Keratinocyte (primary cell): ENCODE results near the gene EGR2. TPM values are rescaled to one million over a fixed set of nuclear protein-coding genes. Genes with fewer than 3 reads are reported as not detected.

Experiments used
- DNase-seq: peaks from one replicate; pipeline ENCODE4 v3.0.0-alpha.2; 2011; ENCODE audit warnings: low read depth, missing footprints, low spot score
- FAIRE-seq: peaks from 2 replicates; lab custom pipeline; 2011; peaks lifted over from hg19 to GRCh38; lab: Jason Lieb, UNC
- H2AFZ ChIP-seq: 2 replicates; pipeline ENCODE4 v1.6.0; 2012; ENCODE audit warnings: low read length, control low read depth, inconsistent platforms; ENCODE audit not compliant: control insufficient read depth
- H3K27ac ChIP-seq: 2 replicates; pipeline ENCODE4 v1.5.1; 2011; ENCODE audit warnings: low read length; ENCODE audit not compliant: control insufficient read depth, insufficient read depth
- H3K27me3 ChIP-seq: 3 replicates; pipeline ENCODE4 v1.6.0; 2011; ENCODE audit warnings: low read length; ENCODE audit not compliant: control insufficient read depth, insufficient read depth; ENCODE audit errors: extremely low read depth
- H3K36me3 ChIP-seq, 2 experiments: 2 replicates in 1 of 2; 3 replicates in 1 of 2; pipeline ENCODE4 v1.5.1; 2011; ENCODE audit warnings: low read length in 2 of 2, mild to moderate bottlenecking in 1 of 2; ENCODE audit not compliant: control insufficient read depth in 2 of 2, insufficient read depth in 2 of 2; ENCODE audit errors: extremely low read depth in 1 of 2
- H3K4me1 ChIP-seq: 3 replicates; pipeline ENCODE4 v1.5.1; 2011; ENCODE audit warnings: low read length; ENCODE audit not compliant: control insufficient read depth, insufficient read depth; ENCODE audit errors: extremely low read depth
- H3K4me2 ChIP-seq: 3 replicates; pipeline ENCODE4 v1.6.0; 2011; ENCODE audit warnings: low read depth, low read length; ENCODE audit not compliant: control insufficient read depth, insufficient read depth; ENCODE audit errors: extremely low read depth
- H3K4me3 ChIP-seq, 3 experiments: fragments of 200-600 bp in 1 of 3; sonication (generic) in 1 of 3; 2 replicates in 2 of 3; 3 replicates in 1 of 3; pipeline ENCODE4 v1.5.1; 2011 to 2016; ENCODE audit warnings: low read length in 3 of 3, mild to moderate bottlenecking in 3 of 3, control low read depth in 2 of 3, inconsistent platforms in 1 of 3, low read depth in 1 of 3, mixed read lengths in 1 of 3, mixed run types in 1 of 3, moderate library complexity in 1 of 3; ENCODE audit not compliant: control insufficient read depth in 2 of 3, insufficient read depth in 2 of 3; ENCODE audit errors: extremely low read depth in 1 of 3
- H3K79me2 ChIP-seq: 2 replicates; pipeline ENCODE4 v1.6.0; 2012; ENCODE audit warnings: low read length; ENCODE audit not compliant: control insufficient read depth, insufficient read depth
- H3K9ac ChIP-seq: 3 replicates; pipeline ENCODE4 v1.6.0; 2011; ENCODE audit warnings: low read length; ENCODE audit not compliant: control insufficient read depth, insufficient read depth; ENCODE audit errors: extremely low read depth
- H3K9me1 ChIP-seq: 3 replicates; pipeline ENCODE4 v1.6.0; 2011; ENCODE audit warnings: low read length; ENCODE audit not compliant: control insufficient read depth, insufficient read depth; ENCODE audit errors: extremely low read depth
- H3K9me3 ChIP-seq: 2 replicates; pipeline ENCODE4 v1.5.1; 2012; ENCODE audit warnings: low read depth, low read length; ENCODE audit not compliant: control insufficient read depth
- H4K20me1 ChIP-seq: 3 replicates; pipeline ENCODE4 v1.6.0; 2011; ENCODE audit warnings: low read length; ENCODE audit not compliant: control insufficient read depth, insufficient read depth; ENCODE audit errors: extremely low read depth
- CTCF ChIP-seq, 3 experiments: IDR thresholded peaks in 1 of 3; conservative IDR thresholded peaks in 1 of 3; optimal IDR thresholded peaks in 1 of 3; 2 replicates in 2 of 3; 3 replicates in 1 of 3; pipeline versions ENCODE3 to v1.5.1; 2011; ENCODE audit warnings: low read length in 3 of 3, mild to moderate bottlenecking in 3 of 3, moderate library complexity in 2 of 3, control low read depth in 1 of 3, inconsistent platforms in 1 of 3; ENCODE audit not compliant: insufficient read depth in 2 of 3; ENCODE audit errors: extremely low read depth in 1 of 3
- EZH2 ChIP-seq: IDR thresholded peaks from one replicate; pipeline ENCODE4 v1.6.1; 2012; ENCODE audit warnings: inconsistent platforms, mild to moderate bottlenecking, low read length, moderate library complexity
- dilution Hi-C: fragments of 300-500 bp; cut with MboI; formaldehyde crosslinking; loops from one replicate; pipeline ENCODE4 v1.7.0; 2020; ENCODE audit warnings: low sequenced_read_pairs; ENCODE audit not compliant: extremely low pct_ligation_motif_present
- polyA plus RNA-seq, 5 experiments: library from polyadenylated mRNA; depleted of rRNA in 3 of 5; stranded (reverse) in 3 of 5; stranded (forward) in 1 of 5; unstranded in 1 of 5; fragments of >200 nt; gene quantifications; 1 replicate in 1 of 5; 2 replicates in 3 of 5; 3 replicates in 1 of 5; pipeline versions ENCODE4 v1.2.1 to v1.2.3, GENCODE V29; 2011 to 2012; ENCODE audit warnings: missing spikeins in 2 of 5, low read depth in 1 of 5, low replicate concordance in 1 of 5

EGR2 gene
- polyA plus RNA-seq, 1 donor (not counting 4 experiments of a cell fraction or from before 2014, with no cell fraction given): 0.22 TPM

- FAIRE-seq (no peak), DNase-seq (no peak)
- Histone ChIP-seq H3K27ac (no peak overlapping the region), H3K36me3 (no peaks in the 10 kb centered on the region), H3K9me1 (no peaks in the 10 kb centered on the region), H2AFZ (no peak overlapping the region), H3K4me2 (no peak overlapping the region), H3K4me1 (peaks cover 3% of the 10 kb centered on the region), H4K20me1 (no peaks in the 10 kb centered on the region), H3K4me3 (no peak overlapping the region), H3K9ac (no peak overlapping the region), H3K79me2 (no peaks in the 10 kb centered on the region), H3K9me3 (no peaks in the 10 kb centered on the region), H3K27me3 (peaks cover 5% of the 10 kb centered on the region)
- TF ChIP-seq EZH2 (no peak), CTCF (optimal IDR thresholded peaks at IDR 0.05 in 1 of 3, IDR thresholded peaks at IDR 0.05 in 1 of 3, conservative IDR thresholded peaks at IDR 0.05 in 1 of 3; ENCODE audit: extremely low read depth in 1 of 3, insufficient read depth in 2 of 3, low read length in 3 of 3) (no peak)
- dilution Hi-C loops: no loop called here
Measured at GRCh38 chr10:62779487-62780248, 36.5 kb downstream of the EGR2 start.

- no peak overlapping the region for H3K27ac ChIP-seq
- H3K4me1 ChIP-seq: peaks cover 3% of the 10 kb centered on the region
- no peak overlapping the region for H3K9ac ChIP-seq
- H2AFZ ChIP-seq: no peak overlapping the region
- H3K79me2 ChIP-seq: no peaks in the 10 kb centered on the region
- FAIRE-seq: no peak
- TF ChIP-seq CTCF (optimal IDR thresholded peaks at IDR 0.05 in 1 of 3, IDR thresholded peaks at IDR 0.05 in 1 of 3, conservative IDR thresholded peaks at IDR 0.05 in 1 of 3; ENCODE audit: extremely low read depth in 1 of 3, insufficient read depth in 2 of 3, low read length in 3 of 3) (no peak), EZH2 (no peak)
- H3K4me2 ChIP-seq: no peak overlapping the region
- H4K20me1 ChIP-seq: no peaks in the 10 kb centered on the region
- H3K27me3 ChIP-seq: peaks cover 5% of the 10 kb centered on the region
- dilution Hi-C loops: no loop called here
- no peak overlapping the region for H3K4me3 ChIP-seq
- no peak for DNase-seq
- no peaks in the 10 kb centered on the region for H3K9me1 ChIP-seq
- no peaks in the 10 kb centered on the region for H3K36me3 ChIP-seq
- H3K9me3 ChIP-seq: no peaks in the 10 kb centered on the region
Measured at GRCh38 chr10:62778125-62778524, 38.0 kb downstream of the EGR2 start.
